ENCODE results near the gene CHMP4A. TPM values are rescaled to one million over a fixed set of nuclear protein-coding genes. Genes with fewer than 3 reads are reported as not detected.
"Not testable (repeated sequence)": the region's sequence is repeated elsewhere in the genome, so short reads cannot be mapped to it uniquely, and the experiment has no call there.

CHMP4A gene
- polyA plus RNA-seq, 1 donor = 40.0 TPM

DNA sequence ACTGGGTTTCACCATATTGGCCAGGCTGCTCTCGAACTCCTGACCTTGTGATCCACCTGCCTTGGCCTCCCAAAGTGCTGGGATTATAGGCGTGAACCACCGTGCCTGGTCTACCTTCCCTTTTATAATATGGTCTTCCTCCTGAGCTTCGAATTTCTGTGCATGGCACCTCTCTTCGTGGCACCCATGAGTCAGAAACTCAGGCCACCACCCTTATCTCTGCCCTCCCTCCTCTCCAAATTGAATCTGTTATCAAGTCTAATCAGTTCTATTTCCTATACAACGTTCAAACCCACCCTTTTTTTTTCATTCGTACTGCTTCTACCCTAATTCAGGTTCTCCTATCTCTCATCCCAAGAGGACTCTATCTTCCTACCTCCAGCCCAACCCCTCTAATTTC, 34.1 kb upstream of the CHMP4A start:
- no peak for DNase-seq (ENCODE audit: low read depth)

DNA sequence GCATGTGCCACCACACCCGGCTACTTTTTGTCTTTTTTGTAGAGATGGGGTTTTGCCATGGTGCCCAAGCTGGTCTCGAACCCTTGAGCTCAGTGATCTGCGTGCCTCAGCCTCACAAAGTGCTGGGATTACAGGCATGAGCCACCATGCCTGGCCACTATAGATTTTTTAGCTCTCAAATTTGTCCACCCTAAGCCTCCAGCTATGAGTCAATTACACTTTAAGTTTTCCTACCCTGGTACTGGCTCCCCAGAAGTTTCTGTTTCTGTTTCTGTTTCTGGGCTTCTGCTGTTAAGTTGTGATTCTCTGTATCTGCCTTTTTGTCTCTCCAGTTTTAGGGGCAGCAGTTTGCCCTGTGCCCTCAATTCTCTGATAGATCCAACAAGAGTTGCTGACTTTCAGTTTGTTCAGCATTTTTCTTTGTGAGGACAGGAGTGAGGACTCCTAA, 33.5 kb upstream of the CHMP4A start:
- DNase-seq (ENCODE audit: low read depth) = no peak

DNA sequence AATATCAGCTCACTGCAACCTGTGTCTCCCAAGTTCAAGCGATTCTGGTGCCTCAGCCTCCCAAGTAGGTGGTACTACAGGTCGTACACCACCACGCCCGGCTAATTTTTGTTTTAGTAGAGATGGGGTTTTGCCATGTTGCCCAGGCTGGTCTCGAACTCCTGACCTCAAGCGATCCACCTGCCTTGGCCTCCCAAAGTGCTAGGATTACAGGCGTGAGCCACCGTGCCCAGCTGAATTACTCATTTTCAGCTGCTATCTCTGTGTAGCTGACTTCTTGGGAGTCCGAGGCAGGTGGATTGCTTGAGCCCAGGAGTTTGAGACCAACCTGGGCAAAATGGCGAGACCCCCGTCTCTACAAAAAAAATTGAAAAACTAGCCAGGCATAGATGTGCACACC, 32.1 kb upstream of the CHMP4A start:
- DNase-seq (ENCODE audit: low read depth) = not testable (repeated sequence)

DNA sequence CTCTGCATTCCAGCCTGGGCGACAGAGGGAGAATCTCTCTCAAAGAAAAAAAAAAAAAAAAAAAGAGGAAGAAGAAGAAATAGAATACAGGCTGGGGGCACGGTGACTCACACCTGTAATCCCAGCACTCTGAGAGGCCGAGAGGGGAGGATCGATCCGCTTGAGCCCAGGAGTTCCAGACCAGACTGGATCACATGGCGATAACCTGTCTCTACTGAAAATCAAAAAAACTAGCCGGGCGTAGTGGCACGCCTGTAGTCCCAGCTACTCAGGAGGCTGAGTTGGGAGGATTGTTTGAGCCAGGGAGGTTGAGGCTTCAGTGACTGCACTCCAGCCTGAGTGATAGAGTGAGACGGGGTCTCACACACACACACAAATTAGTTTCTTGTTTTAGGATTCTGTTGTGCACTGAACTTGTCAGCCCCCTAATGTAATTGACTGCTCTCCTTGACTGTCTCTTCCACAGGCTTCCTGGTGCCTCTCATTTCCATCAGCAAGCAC, 30.1 kb upstream of the CHMP4A start:
- DNase-seq (ENCODE audit: low read depth) = no peak

DNA sequence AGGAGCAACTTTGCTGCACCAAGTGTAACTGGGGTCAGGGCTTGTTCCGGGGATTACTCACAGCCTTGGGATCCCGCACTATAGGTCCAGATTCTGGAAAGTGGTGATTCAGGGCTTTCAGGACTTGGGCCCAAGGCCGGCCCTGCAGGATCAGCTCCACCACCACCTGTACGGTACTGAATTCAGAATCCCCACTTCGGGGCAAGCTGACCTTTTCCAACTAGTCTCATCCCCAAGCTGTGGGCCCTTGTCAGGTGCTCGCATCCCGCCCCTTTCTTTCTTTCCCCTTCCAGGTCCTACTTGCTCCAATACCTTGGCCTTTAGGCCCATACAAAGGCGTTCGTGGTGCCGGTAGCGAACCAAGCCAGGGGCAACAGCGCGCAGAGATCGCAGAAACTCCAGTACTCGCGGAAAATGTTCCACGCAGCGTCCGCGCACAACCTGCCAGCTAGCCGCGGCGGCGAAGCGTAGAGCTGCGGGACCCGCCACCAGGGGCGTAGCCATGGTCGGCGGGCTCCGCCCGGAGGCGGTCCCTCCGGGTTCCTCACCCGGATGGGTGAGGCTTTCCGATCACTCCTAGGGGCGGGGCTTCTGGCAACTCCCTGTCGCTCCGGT, 28.6 kb upstream of the CHMP4A start:
- DNase-seq (ENCODE audit: low read depth) = peak; percentile 88

DNA sequence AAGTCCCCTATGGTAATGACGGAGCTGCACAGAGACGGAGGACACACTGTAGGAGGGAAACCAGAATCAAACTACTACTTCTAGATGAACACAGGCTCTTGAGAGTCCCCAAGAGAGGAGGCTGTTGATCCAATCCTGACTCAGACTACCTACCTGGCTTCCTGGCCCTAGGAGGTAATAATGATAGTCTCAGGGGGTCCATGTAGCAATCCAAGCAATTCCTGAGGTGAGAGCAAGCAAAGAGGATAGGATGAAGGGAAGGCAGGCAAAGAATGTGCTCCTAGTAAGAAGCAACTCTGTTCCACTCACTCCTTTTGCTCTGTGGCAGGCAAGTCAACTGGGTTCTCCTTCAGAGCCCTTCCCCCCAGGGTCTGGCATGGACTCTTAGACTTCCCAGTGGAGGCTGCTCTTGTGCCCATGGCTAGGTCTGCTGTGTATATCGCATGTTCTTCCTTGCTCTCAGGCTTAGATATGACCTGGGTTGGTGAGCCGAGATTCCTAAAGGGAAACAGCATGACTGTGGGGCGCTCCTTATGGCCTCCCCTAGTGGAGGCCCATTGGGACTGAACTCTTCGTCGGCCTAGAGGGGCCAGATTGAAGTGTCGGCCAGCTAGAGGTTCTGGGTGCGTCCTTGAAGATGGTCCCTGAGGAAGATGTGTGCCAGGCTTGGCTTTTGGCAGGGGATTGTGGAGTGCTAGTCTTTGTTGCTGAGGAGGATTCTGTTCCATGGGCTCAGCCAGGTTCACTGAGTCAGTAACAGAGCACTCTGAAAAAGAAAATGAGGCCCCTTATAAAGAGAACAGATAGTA, 27.0 kb upstream of the CHMP4A start:
- DNase-seq (ENCODE audit: low read depth) = no peak

DNA sequence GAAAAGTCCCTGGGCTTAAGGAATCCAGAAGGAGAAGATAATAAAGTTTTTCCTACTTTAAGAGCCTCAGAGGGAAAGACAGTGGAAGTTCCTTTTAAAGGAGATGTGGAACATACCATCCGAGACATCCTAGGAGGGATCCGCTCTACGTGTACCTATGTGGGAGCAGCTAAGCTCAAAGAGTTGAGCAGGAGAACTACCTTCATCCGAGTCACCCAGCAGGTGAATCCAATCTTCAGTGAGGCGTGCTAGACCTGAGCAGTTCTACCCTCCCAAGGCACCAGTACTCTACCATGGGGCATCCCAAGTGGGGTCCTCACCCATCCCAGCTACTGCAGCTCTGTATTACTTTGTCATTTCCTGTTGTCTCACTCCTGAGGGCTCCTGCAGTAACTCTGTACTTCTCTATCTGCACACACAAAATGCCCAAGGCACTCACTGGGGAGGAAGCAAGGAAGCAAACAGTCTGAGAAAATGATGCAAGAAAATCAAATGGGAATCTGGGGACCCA, 25.3 kb upstream of the CHMP4A start:
- DNase-seq (ENCODE audit: low read depth) = no peak

DNA sequence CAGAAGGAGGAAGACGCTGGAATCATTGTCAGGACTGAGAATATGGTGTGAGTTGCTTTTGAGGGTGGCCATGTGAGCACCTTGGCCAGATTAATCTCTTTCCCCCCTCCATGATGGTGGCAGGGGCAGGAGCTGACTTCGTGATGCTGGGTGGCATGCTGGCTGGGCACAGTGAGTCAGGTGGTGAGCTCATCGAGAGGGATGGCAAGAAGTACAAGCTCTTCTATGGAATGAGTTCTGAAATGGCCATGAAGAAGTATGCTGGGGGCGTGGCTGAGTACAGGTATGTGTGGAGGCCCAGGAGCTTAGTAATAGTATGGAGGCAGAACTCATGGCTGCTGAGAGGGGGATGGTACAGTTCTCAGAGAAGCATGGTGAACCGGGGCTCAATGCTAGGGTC, 24.8 kb upstream of the CHMP4A start:
- DNase-seq (ENCODE audit: low read depth) = no peak

DNA sequence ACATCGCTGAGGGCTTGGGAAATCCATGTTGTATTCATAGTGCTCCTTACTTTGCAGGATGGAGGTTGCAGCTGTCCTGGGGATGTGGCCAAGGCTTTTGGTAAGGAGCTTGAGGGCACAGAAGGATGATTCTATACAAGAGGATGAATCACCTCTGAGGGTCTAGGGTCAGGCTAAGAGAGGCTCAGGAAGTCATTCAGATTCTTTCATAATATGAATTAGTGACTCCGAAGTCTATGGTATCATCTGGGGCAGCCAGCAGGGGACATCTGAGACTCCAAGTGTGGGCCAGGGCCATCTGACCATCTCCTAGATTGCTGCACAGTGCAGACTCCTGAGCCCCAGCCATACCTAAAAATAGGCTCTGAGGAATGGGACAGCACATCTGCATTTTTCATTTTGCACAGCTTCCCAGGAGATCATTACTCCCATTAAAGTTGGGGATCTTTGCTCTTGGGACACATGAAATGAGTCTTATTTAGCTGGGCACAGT, 24.2 kb upstream of the CHMP4A start:
- no peak for DNase-seq (ENCODE audit: low read depth)

DNA sequence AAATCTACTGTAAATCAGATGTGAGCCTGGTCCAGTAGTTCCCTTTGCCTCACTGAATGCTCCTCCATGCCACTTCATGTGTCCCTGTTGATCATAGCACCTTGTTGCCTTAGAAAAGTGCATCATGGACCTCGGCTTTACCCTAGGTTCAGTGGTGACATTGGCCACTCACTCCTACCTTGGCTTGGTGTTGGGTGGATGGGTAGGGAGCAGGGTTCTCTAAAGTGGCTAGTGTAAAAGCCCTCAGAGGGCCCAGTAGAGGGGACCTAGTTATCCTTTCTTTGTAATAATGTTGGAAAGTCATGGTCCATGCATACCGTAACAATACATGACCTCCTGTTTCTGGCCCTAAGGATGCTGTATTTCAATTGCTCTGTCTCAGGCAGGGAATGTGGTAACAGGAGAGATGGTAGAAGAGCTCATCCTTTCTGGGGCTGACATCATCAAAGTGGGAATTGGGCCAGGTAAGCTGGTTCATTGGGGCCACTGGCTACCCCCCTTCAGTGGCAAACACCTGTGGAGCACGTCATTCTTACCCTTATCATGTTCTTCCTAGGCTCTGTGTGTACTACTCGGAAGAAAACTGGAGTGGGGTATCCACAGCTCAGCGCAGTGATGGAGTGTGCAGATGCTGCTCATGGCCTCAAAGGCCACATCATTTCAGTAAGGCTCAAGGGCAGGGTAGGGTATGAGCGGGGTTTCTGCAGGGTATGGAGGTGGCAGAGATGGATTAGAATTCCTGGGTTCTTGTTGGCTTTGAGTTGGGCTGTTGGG, 23.6 kb upstream of the CHMP4A start:
- no peak for DNase-seq (ENCODE audit: low read depth)

DNA sequence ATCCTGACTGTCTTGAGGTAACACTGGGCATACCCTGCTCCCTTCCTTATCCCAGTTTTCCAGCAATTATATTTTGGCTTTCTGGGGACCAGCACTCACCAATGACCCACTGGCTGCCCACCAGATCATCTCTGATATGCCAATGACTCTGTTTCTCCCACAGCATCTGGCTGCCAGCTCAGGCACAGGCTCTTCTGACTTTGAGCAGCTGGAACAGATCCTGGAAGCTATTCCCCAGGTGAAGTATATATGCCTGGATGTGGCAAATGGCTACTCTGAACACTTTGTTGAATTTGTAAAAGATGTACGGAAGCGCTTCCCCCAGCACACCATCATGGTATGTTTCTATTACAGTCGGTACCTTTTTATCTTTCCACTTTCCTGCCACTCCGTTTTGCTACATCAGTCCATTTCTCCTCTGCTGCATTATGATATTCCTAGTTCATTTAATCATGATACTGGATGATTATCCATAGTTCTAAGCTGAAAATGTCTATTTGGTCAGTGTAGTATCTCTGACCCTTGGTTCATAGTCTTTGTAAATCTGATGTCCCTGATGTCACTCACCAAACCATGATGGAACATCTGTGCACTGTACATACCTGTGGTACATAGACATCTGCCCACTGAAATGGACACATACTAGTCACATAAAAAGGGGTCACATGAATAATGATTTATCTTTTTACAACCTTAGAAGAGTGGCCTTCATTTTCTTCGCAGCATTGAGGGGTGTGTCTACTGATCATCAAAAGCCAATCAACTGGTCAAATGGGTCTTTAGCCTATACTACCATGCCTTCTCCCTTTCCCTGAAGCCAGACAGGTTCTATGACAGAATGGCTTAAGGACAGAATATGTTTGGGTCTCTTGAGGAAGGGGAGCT, 22.8 kb upstream of the CHMP4A start:
- no peak for DNase-seq (ENCODE audit: low read depth)

DNA sequence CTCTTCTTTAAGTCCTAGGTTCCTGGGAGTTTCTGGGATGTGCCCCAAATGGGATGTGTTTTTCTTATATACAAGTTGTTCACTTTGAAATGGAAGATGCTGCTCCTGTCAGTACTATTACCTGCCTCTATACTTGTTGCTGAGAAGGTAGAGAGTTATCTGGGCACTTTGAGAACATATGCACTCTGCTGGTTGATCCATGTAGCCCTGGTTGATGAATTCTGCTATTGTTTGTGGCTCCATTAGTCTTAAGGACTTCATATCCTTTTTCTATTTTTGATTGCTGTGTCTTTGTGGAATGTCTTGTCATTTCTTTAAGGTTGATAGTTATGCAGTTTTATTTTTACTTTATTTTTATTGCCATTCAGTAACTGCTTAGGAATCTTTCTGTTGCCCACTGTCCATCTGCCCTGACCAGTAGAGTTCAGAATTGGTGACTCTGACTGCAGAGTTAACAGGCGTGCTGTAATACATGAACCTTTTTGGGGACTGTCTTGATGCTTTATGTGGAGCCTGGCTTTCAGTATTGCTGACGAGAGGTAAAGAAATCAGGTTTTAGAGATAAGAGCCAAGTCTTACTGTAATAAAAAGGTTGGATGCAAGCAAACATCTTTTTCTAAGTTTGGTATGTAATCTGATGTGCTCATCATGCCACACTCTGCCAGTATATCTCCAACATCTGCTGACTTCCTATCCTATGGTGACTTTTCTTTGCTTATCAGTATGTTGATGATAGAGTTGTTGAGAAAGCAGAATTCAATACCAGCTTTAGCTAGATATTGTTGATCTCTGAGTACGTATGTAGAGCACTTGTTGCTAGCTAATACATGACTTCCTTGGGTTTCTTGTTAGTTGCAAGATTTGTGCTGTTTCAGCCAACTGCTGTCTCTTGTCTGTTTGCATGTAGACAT, 21.1 kb upstream of the CHMP4A start:
- no peak for DNase-seq (ENCODE audit: low read depth)

DNA sequence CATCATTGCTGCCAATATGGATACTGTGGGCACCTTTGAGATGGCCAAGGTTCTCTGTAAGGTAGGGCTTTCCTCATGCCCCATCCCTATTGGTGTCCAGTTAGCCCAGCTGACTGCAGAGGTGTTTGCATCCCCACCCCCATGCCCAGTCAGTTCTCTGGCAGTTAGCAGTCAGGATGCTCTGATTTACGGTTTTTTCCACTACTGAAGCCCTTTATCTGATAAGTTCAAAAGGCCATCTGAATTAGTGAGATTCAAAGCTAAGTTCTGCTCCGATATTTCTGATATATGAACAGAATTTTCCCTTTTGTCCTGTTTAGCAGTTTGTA, 20.2 kb upstream of the CHMP4A start:
- no peak for DNase-seq (ENCODE audit: low read depth)

DNA sequence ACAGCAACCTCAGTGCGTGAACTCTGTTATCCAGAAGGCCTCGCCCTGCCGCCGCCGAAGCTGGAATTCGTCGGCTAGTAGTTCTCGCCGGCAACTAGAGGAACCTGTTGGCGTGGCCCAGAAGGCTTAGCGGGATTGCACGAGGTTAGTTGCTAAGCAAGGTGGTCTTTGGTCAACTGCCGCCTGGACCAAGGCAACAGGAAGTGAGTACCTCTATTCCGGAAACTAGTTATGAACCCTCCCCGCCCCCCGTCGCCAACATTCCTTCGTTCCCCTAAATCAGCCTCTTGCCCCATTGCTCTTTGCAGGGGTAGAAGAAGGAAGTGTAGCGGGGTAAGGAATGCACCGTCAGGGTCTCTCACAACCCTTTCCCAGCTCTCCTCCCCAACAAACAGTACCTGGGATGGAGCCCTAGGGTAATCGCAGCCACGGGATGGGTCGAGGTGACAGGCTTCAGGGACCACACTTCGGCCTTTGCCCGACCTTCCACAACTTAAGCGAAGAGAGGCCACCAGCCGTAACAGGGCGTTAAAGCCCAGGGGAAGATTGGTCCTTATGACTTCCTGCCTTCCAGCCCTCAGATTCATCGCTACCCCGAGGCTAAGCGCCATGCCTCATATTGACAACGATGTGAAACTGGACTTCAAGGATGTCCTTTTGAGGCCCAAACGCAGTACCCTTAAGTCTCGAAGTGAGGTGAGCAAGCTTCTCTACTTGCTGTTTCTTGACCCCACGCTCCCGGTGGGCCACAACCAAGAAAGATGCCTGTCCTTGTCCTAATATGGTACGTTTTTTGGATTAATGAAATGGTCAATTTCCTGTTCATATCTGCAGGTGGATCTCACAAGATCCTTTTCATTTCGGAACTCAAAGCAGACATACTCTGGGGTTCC, 19.6 kb upstream of the CHMP4A start, which contains the start of gene GMPR2:
GMPR2 (plus strand) TSS at position 285 of the 893 bp plus-strand sequence; CDS start at position 610, 325 bp downstream.
- no peak for DNase-seq (ENCODE audit: low read depth)

DNA sequence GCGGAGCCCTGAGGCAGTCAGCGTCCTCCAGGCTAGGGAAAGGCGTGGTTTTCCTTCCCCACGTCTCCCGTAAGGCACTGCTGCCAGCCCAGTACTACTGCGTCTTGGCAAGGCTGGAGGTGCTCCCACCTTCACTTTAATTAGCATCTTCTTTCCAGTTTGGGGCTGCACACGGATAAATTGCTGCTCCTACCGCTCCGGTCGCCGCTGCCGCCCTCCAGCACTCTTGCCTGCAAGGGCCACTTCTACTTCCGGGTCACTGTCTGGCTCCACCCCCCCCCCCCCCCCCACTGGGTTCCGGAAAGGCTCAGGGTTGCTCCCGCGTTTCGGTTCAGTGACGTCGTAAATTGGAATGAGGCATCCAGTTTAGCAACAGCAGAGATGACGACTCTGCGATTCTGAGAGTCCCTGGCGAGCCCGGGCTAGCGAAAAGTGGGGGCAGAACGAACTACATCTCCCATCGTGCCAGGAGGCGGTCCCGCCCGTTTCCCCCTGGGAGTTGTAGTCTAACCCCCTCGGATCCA, 18.9 kb upstream of the CHMP4A start, which contains the start of gene NEDD8:
NEDD8 (minus strand) TSS at position 247 of the 524 bp plus-strand sequence; CDS start at position 147, 100 bp downstream.
- DNase-seq (ENCODE audit: low read depth) = peak; percentile 73

DNA sequence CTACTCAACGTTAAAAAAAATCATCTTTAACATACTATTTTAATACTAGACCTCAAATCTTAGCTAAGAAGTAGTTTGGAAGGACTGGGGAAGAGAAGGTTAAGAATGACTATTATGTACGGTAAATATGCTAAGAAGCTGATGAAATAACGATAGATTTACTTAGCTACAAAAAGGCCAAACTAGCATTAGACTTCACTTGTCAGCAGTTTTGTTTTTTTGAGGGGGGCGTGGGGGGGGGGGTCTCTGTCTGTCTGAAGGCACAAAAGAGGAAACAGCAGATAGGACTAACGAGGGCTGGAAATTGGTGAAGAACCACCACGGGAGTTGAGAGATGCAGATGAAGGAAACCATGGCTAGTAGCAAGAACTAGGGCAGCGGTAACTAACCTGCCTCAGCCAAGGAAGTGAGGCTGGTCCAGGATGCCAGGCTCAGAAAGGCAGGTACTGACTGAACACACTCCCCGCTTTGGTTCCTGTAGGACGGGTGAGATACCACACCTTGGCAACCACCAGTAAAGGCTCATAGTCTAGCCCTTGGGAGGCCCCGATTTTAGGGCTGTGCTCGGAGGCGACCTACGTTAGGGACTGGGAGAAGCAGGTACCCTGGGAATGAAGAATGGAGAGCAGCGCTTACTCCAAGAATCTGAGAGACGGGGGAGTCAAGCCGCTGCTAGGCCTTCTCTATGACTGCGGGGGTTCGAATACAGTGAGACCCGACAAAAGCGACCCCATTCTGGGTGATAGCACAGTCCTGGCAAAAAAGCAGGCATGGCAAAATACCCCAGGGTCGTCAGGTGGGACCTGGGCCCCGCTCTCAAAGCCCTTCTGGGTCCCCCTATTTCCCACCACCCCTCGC, 18.2 kb upstream of the CHMP4A start:
- no peak for DNase-seq (ENCODE audit: low read depth)

DNA sequence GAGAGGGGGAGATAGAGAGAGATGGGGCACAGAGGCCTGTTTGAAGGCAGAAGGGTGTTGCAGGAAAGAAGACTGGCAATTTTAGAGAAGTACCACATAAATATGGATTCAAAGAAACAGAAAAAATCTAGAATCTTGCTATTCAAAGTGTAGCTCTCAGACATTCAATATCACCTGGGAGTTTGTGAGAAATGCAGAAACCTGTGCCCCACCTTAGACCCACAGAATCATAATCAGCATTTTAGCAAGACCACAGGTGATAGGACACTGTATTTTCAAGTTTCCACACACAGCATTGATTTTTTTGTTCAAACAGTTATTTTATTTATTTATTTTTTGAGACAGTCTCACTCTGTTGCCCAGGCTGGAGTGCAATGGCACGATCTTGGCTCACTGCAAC, 15.6 kb upstream of the CHMP4A start:
- DNase-seq (ENCODE audit: low read depth) = no peak
